ENCODE measurements around the gene DIP2C. TPM values are rescaled to one million over a fixed set of nuclear protein-coding genes. Genes with fewer than 3 reads are reported as not detected.

DIP2C gene
- total RNA-seq, 3 donors from 2014 or later: 0.20 to 0.27 (median 0.26) TPM

- ATAC-seq (no peak), DNase-seq (no peak)
- Mint-ChIP-seq H3K36me3 (ENCODE audit: insufficient read depth) (no peaks in the 10 kb centered on the region), H3K4me1 (ENCODE audit: low read depth) (peaks cover 4% of the 10 kb centered on the region), H3K27me3 (ENCODE audit: low read depth) (peaks cover 22% of the 10 kb centered on the region), H3K4me3 (no peak overlapping the region), H3K9me3 (no peaks in the 10 kb centered on the region)
Measured at GRCh38 chr10:490256-490655, 199.2 kb downstream of the DIP2C start.

GRCh38 chr10:489330-489729 lies 200.1 kb downstream of the DIP2C start:
- no peak for ATAC-seq

GRCh38 chr10:488933-489215 lies 200.6 kb downstream of the DIP2C start:
- no peak overlapping the region for H3K4me3 Mint-ChIP-seq
- no peaks in the 10 kb centered on the region for H3K9me3 Mint-ChIP-seq
- H3K27me3 Mint-ChIP-seq (ENCODE audit: low read depth): peaks cover 17% of the 10 kb centered on the region
- peaks cover 10% of the 10 kb centered on the region for H3K4me1 Mint-ChIP-seq (ENCODE audit: low read depth)
- no peak for DNase-seq
- no peak for ATAC-seq
- no peaks in the 10 kb centered on the region for H3K36me3 Mint-ChIP-seq (ENCODE audit: insufficient read depth)

More at GRCh38 chr10:489330-489729, 200.1 kb downstream of the DIP2C start:
- DNase-seq: no peak
- H3K4me1 Mint-ChIP-seq (ENCODE audit: low read depth): peaks cover 6% of the 10 kb centered on the region
- no peaks in the 10 kb centered on the region for H3K36me3 Mint-ChIP-seq (ENCODE audit: insufficient read depth)
- H3K4me3 Mint-ChIP-seq: no peak overlapping the region
- H3K9me3 Mint-ChIP-seq: no peaks in the 10 kb centered on the region
- peaks cover 20% of the 10 kb centered on the region for H3K27me3 Mint-ChIP-seq (ENCODE audit: low read depth)

- H3K36me3 Mint-ChIP-seq (ENCODE audit: insufficient read depth): no peaks in the 10 kb centered on the region
- DNase-seq: no peak
- H3K4me3 Mint-ChIP-seq: no peak overlapping the region
- ATAC-seq: no peak
- no peaks in the 10 kb centered on the region for H3K9me3 Mint-ChIP-seq
- peaks cover 10% of the 10 kb centered on the region for H3K4me1 Mint-ChIP-seq (ENCODE audit: low read depth)
- peaks cover 15% of the 10 kb centered on the region for H3K27me3 Mint-ChIP-seq (ENCODE audit: low read depth)
Measured at GRCh38 chr10:488081-488932, 201.2 kb downstream of the DIP2C start.

- ATAC-seq (no peak), DNase-seq (no peak)
- H3K27me3 Mint-ChIP-seq (ENCODE audit: low read depth): peaks cover 3% of the 10 kb centered on the region
- H3K4me1 Mint-ChIP-seq (ENCODE audit: low read depth): peaks cover 14% of the 10 kb centered on the region
- H3K9me3 Mint-ChIP-seq: no peaks in the 10 kb centered on the region
- H3K36me3 Mint-ChIP-seq (ENCODE audit: insufficient read depth): no peaks in the 10 kb centered on the region
- no peak overlapping the region for H3K4me3 Mint-ChIP-seq
Measured at GRCh38 chr10:486666-487322, 202.7 kb downstream of the DIP2C start.

- ATAC-seq (no peak), DNase-seq (no peak)
- H3K4me3 Mint-ChIP-seq: no peak overlapping the region
- H3K9me3 Mint-ChIP-seq: no peaks in the 10 kb centered on the region
- H3K27me3 Mint-ChIP-seq (ENCODE audit: low read depth): peaks cover 3% of the 10 kb centered on the region
- no peaks in the 10 kb centered on the region for H3K36me3 Mint-ChIP-seq (ENCODE audit: insufficient read depth)
- peaks cover 14% of the 10 kb centered on the region for H3K4me1 Mint-ChIP-seq (ENCODE audit: low read depth)
Measured at GRCh38 chr10:486206-486605, 203.3 kb downstream of the DIP2C start.

- Mint-ChIP-seq H3K4me3 (peak overlapping the region; percentile 82), H3K36me3 (ENCODE audit: insufficient read depth) (no peaks in the 10 kb centered on the region), H3K9me3 (no peaks in the 10 kb centered on the region), H3K27me3 (ENCODE audit: low read depth) (peaks cover 3% of the 10 kb centered on the region), H3K4me1 (ENCODE audit: low read depth) (peaks cover 14% of the 10 kb centered on the region)
- no peak for ATAC-seq
- DNase-seq: no peak
Measured at GRCh38 chr10:485776-486175, 203.7 kb downstream of the DIP2C start.

GRCh38 chr10:484925-485661 lies 204.4 kb downstream of the DIP2C start:
- H3K4me3 Mint-ChIP-seq: peak overlapping the region; percentile 82
- peak; percentile 54 to 82 for ATAC-seq
- DNase-seq: peak; percentile 19

GRCh38 chr10:484441-484924 lies 205.0 kb downstream of the DIP2C start:
- H3K27me3 Mint-ChIP-seq (ENCODE audit: low read depth): no peaks in the 10 kb centered on the region
- no peaks in the 10 kb centered on the region for H3K36me3 Mint-ChIP-seq (ENCODE audit: insufficient read depth)
- H3K9me3 Mint-ChIP-seq: no peaks in the 10 kb centered on the region
- H3K4me3 Mint-ChIP-seq: peak overlapping the region; percentile 82
- peaks cover 14% of the 10 kb centered on the region for H3K4me1 Mint-ChIP-seq (ENCODE audit: low read depth)
- DNase-seq: no peak
- peak; percentile 46 to 65 for ATAC-seq

More at GRCh38 chr10:484925-485661, 204.4 kb downstream of the DIP2C start:
- Mint-ChIP-seq H3K27me3 (ENCODE audit: low read depth) (peaks cover under 1% of the 10 kb centered on the region), H3K36me3 (ENCODE audit: insufficient read depth) (no peaks in the 10 kb centered on the region), H3K9me3 (no peaks in the 10 kb centered on the region), H3K4me1 (ENCODE audit: low read depth) (peaks cover 14% of the 10 kb centered on the region)

GRCh38 chr10:483261-483660 lies 206.2 kb downstream of the DIP2C start:
- H3K36me3 Mint-ChIP-seq (ENCODE audit: insufficient read depth): no peaks in the 10 kb centered on the region
- no peaks in the 10 kb centered on the region for H3K27me3 Mint-ChIP-seq (ENCODE audit: low read depth)
- ATAC-seq (no peak), DNase-seq (no peak)
- no peak overlapping the region for H3K4me3 Mint-ChIP-seq
- H3K9me3 Mint-ChIP-seq: peaks cover 3% of the 10 kb centered on the region
- peaks cover 14% of the 10 kb centered on the region for H3K4me1 Mint-ChIP-seq (ENCODE audit: low read depth)

GRCh38 chr10:482848-483247 lies 206.6 kb downstream of the DIP2C start:
- Mint-ChIP-seq H3K4me1 (ENCODE audit: low read depth) (peaks cover 14% of the 10 kb centered on the region), H3K27me3 (ENCODE audit: low read depth) (no peaks in the 10 kb centered on the region), H3K4me3 (no peak overlapping the region), H3K9me3 (peaks cover 3% of the 10 kb centered on the region), H3K36me3 (ENCODE audit: insufficient read depth) (no peaks in the 10 kb centered on the region)
- DNase-seq (no peak), ATAC-seq (no peak)

- H3K4me1 Mint-ChIP-seq (ENCODE audit: low read depth): peaks cover 17% of the 10 kb centered on the region
- H3K4me3 Mint-ChIP-seq: no peak overlapping the region
- no peak for ATAC-seq
- peaks cover 3% of the 10 kb centered on the region for H3K9me3 Mint-ChIP-seq
- H3K27me3 Mint-ChIP-seq (ENCODE audit: low read depth): no peaks in the 10 kb centered on the region
- no peaks in the 10 kb centered on the region for H3K36me3 Mint-ChIP-seq (ENCODE audit: insufficient read depth)
- DNase-seq: no peak
Measured at GRCh38 chr10:482051-482501, 207.4 kb downstream of the DIP2C start.

- Mint-ChIP-seq H3K36me3 (ENCODE audit: insufficient read depth) (no peaks in the 10 kb centered on the region), H3K4me3 (no peak overlapping the region), H3K27me3 (ENCODE audit: low read depth) (no peaks in the 10 kb centered on the region), H3K9me3 (peaks cover 3% of the 10 kb centered on the region), H3K4me1 (ENCODE audit: low read depth) (peaks cover 22% of the 10 kb centered on the region)
- ATAC-seq (no peak), DNase-seq (no peak)
Measured at GRCh38 chr10:481628-482027, 207.8 kb downstream of the DIP2C start.

GRCh38 chr10:480928-481552 lies 208.4 kb downstream of the DIP2C start:
- Mint-ChIP-seq H3K9me3 (peaks cover 3% of the 10 kb centered on the region), H3K27me3 (ENCODE audit: low read depth) (no peaks in the 10 kb centered on the region), H3K36me3 (ENCODE audit: insufficient read depth) (no peaks in the 10 kb centered on the region), H3K4me1 (ENCODE audit: low read depth) (peaks cover 22% of the 10 kb centered on the region), H3K4me3 (no peak overlapping the region)
- DNase-seq (no peak), ATAC-seq (no peak)
